Liver (tissue), 9 donors: ENCODE results near the gene CATSPER1. TPM values are rescaled to one million over a fixed set of nuclear protein-coding genes. Genes with fewer than 3 reads are reported as not detected.

Experiments
- DNase-seq: peaks from one replicate; pipeline ENCODE4 v3.0.0-alpha.2; 2017; ENCODE audit warnings: low spot score
- H3K27ac ChIP-seq, 2 donors: one replicate each; pipeline ENCODE4 v1.7.0; 2013; ENCODE audit warnings: inconsistent platforms in 2 of 2, low read length in 2 of 2, control low read depth in 1 of 2, low read depth in 1 of 2, mild to moderate bottlenecking in 1 of 2
- H3K27me3 ChIP-seq, 4 donors: one replicate each; pipeline versions ENCODE4 v1.6.1 to v1.7.0; 2013; ENCODE audit warnings: low read length in 3 of 4, inconsistent platforms in 1 of 4, mild to moderate bottlenecking in 1 of 4, moderate library complexity in 1 of 4; ENCODE audit not compliant: control insufficient read depth in 4 of 4, insufficient read depth in 4 of 4
- H3K36me3 ChIP-seq, 4 donors: one replicate each; pipeline versions ENCODE4 v1.6.1 to v1.7.0; 2013; ENCODE audit warnings: low read length in 3 of 4, mild to moderate bottlenecking in 3 of 4, low read depth in 1 of 4, moderate library complexity in 1 of 4; ENCODE audit not compliant: control insufficient read depth in 4 of 4, insufficient read depth in 3 of 4
- H3K4me1 ChIP-seq, 4 donors: one replicate each; pipeline versions ENCODE4 v1.6.1 to v1.7.0; 2013; ENCODE audit warnings: low read length in 3 of 4, mild to moderate bottlenecking in 3 of 4, moderate library complexity in 1 of 4; ENCODE audit not compliant: control insufficient read depth in 4 of 4, insufficient read depth in 4 of 4
- H3K4me3 ChIP-seq, 3 donors: one replicate each; pipeline versions ENCODE4 v1.6.1 to v1.7.0; 2013; ENCODE audit warnings: low read length in 3 of 3, control low read depth in 1 of 3, low read depth in 1 of 3, mild to moderate bottlenecking in 1 of 3
- H3K9ac ChIP-seq, 2 donors: one replicate each; pipeline ENCODE4 v1.7.0; 2013; ENCODE audit warnings: low read length in 2 of 2, mild to moderate bottlenecking in 2 of 2, moderate library complexity in 2 of 2, control low read depth in 1 of 2, low read depth in 1 of 2
- H3K9me3 ChIP-seq, 4 donors: one replicate each; pipeline versions ENCODE4 v1.6.1 to v1.7.0; 2013; ENCODE audit warnings: low read length in 3 of 4; ENCODE audit not compliant: control insufficient read depth in 4 of 4
- ATF3 ChIP-seq: IDR thresholded peaks from 2 replicates; pipeline ENCODE4 v1.6.1; 2016; ENCODE audit warnings: antibody characterized with exemption
- EGR1 ChIP-seq, 2 donors: IDR thresholded peaks; 2 replicates each; pipeline ENCODE4 v1.6.1; 2016 to 2018; ENCODE audit warnings: antibody characterized with exemption in 2 of 2, low read depth in 2 of 2
- FOXA1 ChIP-seq: IDR thresholded peaks from 2 replicates; pipeline ENCODE4 v1.6.1; 2016; ENCODE audit warnings: antibody characterized with exemption
- FOXA2 ChIP-seq: IDR thresholded peaks from 2 replicates; pipeline ENCODE4 v1.6.1; 2016; ENCODE audit warnings: antibody characterized with exemption
- GABPA ChIP-seq, 2 donors: IDR thresholded peaks in 1 of 2; conservative IDR thresholded peaks in 1 of 2; 2 replicates each; pipeline ENCODE4 v1.6.1; 2016; ENCODE audit warnings: antibody characterized with exemption in 2 of 2, mild to moderate bottlenecking in 1 of 2, moderate library complexity in 1 of 2
- HNF4A ChIP-seq, 2 donors: conservative IDR thresholded peaks; 2 replicates each; pipeline ENCODE4 v1.6.1; 2016; ENCODE audit warnings: antibody characterized with exemption in 2 of 2, mild to moderate bottlenecking in 2 of 2
- HNF4G ChIP-seq: IDR thresholded peaks from 2 replicates; pipeline ENCODE4 v1.6.1; 2016; ENCODE audit warnings: antibody characterized with exemption
- JUND ChIP-seq, 2 donors: IDR thresholded peaks; 2 replicates each; pipeline ENCODE4 v1.6.1; 2016; ENCODE audit warnings: antibody characterized with exemption in 2 of 2
- NR2F2 ChIP-seq: IDR thresholded peaks from 2 replicates; pipeline ENCODE4 v1.6.1; 2016; ENCODE audit warnings: antibody characterized with exemption
- RAD21 ChIP-seq, 2 donors: IDR thresholded peaks; 2 replicates each; pipeline ENCODE4 v1.6.1; 2016; ENCODE audit warnings: antibody characterized with exemption in 2 of 2, mild to moderate bottlenecking in 2 of 2
- RXRA ChIP-seq, 2 donors: IDR thresholded peaks; 2 replicates each; pipeline ENCODE4 v1.6.1; 2017 to 2018; ENCODE audit warnings: antibody characterized with exemption in 2 of 2, mild to moderate bottlenecking in 1 of 2
- SP1 ChIP-seq: IDR thresholded peaks from 2 replicates; pipeline ENCODE4 v1.6.1; 2018; ENCODE audit warnings: antibody characterized with exemption, mild to moderate bottlenecking
- TAF1 ChIP-seq: conservative IDR thresholded peaks from 2 replicates; pipeline ENCODE4 v1.6.1; 2016; ENCODE audit warnings: antibody characterized with exemption, mild to moderate bottlenecking
- YY1 ChIP-seq: IDR thresholded peaks from 2 replicates; pipeline ENCODE4 v1.6.1; 2016; ENCODE audit warnings: antibody characterized with exemption, mild to moderate bottlenecking
- ZBTB33 ChIP-seq: IDR thresholded peaks from 2 replicates; pipeline ENCODE4 v1.6.1; 2016; ENCODE audit warnings: antibody characterized with exemption
- WGBS: extraction: QIAGEN DNeasy Blood & Tissue Kit; methylation state at CpG from one replicate; pipeline ENCODE4 v1.1.7; 2013; 5-methylcytosine and 5-hydroxymethylcytosine counted together
- polyA plus RNA-seq, 2 donors: library from polyadenylated mRNA; stranded (reverse) in 1 of 2; unstranded in 1 of 2; fragments of 200-250 nt in 1 of 2; fragments of >200 nt in 1 of 2; fragmentation: Nextera tagmentation in 1 of 2; extraction: Ambion mirVana in 1 of 2; gene quantifications; one replicate each; pipeline versions ENCODE4 v1.2.1 to v1.2.3, GENCODE V29; 2013 to 2015
- total RNA-seq, 2 donors: library from RNA; depleted of rRNA; stranded (reverse); fragments of >200 nt; gene quantifications; one replicate each; pipeline ENCODE4 v1.2.3, GENCODE V29; 2014
- TF ChIP-seq, protein P1 (sequence below): IDR thresholded peaks from 2 replicates; pipeline ENCODE4 v1.6.1; 2016; ENCODE audit warnings: antibody characterized with exemption
- TF ChIP-seq, protein P2 (sequence below): fragments of 150-350 bp; IDR thresholded peaks from 2 replicates; pipeline ENCODE4 v1.5.1; 2017; ENCODE audit warnings: improper control_type of control experiment, low read depth, low read length; ENCODE audit not compliant: missing input control
- TF ChIP-seq, protein P3 (sequence below): IDR thresholded peaks from 2 replicates; pipeline ENCODE4 v1.6.1; 2016; ENCODE audit warnings: antibody characterized with exemption, mild to moderate bottlenecking
- donor health status: healthy.
- donor health status: healthy.
- donor health status: healthy.
- donor health status: healthy.
- donor health status: healthy.

CATSPER1 gene
- total and polyA plus RNA-seq, 4 donors: 0.17 TPM; not detected in 3

GRCh38 chr11:66015936-66016792 is 10.1 kb downstream of the CATSPER1 start (continued):
- TF ChIP-seq FOXA2 (no peak), TAF1 (no peak), FOXA1 (no peak), EGR1 (IDR thresholded peaks at IDR 0.05; ENCODE audit: low read depth in 2 of 2) (no peak), YY1 (no peak), ATF3 (no peak)
- TF ChIP-seq, protein P1, sequence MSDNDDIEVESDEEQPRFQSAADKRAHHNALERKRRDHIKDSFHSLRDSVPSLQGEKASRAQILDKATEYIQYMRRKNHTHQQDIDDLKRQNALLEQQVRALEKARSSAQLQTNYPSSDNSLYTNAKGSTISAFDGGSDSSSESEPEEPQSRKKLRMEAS: no peak

DNA sequence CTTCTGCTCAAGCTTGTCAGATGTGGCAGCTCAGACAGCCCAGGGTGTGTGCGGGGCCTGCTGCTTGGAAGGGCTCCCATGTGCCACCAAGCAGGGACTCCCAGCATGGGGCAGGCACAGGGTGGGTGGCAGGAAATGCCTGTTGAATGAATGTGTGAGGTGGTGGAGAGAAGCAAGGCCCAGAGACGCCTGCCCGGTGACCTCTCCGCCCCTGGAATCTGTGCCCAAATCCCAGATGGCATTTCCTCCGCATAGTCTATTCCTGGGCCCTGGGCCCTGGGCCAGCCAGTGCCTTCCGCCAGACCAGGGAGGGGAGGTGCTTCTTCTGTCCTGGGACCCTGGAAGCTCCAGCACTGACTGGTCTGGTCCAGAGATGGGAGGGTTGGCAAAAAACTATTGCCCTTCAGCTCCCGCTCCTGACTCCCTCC is 10.8 kb downstream of the CATSPER1 start:
- DNase-seq: no peak
- Histone ChIP-seq H3K4me3 (no peak overlapping the region), H3K27me3 (peaks cover 0 to 14% (median 0%) of the 10 kb centered on the region in 4 donors), H3K9me3 (no peaks in the 10 kb centered on the region), H3K27ac (no peak overlapping the region), H3K36me3 (no peaks in the 10 kb centered on the region), H3K4me1 (peaks cover 0 to 4% (median 1%) of the 10 kb centered on the region in 4 donors), H3K9ac (no peak overlapping the region)
- WGBS: 81% methylated on average over 7 of the region's 7 CpGs
- TF ChIP-seq ATF3 (no peak), ZBTB33 (no peak), RXRA (IDR thresholded peaks at IDR 0.05) (no peak), FOXA1 (no peak), NR2F2 (no peak), HNF4G (no peak), SP1 (no peak), RAD21 (IDR thresholded peaks at IDR 0.05) (no peak), JUND (IDR thresholded peaks at IDR 0.05) (no peak), EGR1 (IDR thresholded peaks at IDR 0.05; ENCODE audit: low read depth in 2 of 2) (no peak), GABPA (IDR thresholded peaks at IDR 0.05 in 1 of 2, conservative IDR thresholded peaks at IDR 0.05 in 1 of 2) (no peak), FOXA2 (no peak), TAF1 (no peak), HNF4A (conservative IDR thresholded peaks at IDR 0.05) (no peak), YY1 (no peak)
- TF ChIP-seq, protein P2, sequence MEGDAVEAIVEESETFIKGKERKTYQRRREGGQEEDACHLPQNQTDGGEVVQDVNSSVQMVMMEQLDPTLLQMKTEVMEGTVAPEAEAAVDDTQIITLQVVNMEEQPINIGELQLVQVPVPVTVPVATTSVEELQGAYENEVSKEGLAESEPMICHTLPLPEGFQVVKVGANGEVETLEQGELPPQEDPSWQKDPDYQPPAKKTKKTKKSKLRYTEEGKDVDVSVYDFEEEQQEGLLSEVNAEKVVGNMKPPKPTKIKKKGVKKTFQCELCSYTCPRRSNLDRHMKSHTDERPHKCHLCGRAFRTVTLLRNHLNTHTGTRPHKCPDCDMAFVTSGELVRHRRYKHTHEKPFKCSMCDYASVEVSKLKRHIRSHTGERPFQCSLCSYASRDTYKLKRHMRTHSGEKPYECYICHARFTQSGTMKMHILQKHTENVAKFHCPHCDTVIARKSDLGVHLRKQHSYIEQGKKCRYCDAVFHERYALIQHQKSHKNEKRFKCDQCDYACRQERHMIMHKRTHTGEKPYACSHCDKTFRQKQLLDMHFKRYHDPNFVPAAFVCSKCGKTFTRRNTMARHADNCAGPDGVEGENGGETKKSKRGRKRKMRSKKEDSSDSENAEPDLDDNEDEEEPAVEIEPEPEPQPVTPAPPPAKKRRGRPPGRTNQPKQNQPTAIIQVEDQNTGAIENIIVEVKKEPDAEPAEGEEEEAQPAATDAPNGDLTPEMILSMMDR: no peak
- TF ChIP-seq, protein P3, sequence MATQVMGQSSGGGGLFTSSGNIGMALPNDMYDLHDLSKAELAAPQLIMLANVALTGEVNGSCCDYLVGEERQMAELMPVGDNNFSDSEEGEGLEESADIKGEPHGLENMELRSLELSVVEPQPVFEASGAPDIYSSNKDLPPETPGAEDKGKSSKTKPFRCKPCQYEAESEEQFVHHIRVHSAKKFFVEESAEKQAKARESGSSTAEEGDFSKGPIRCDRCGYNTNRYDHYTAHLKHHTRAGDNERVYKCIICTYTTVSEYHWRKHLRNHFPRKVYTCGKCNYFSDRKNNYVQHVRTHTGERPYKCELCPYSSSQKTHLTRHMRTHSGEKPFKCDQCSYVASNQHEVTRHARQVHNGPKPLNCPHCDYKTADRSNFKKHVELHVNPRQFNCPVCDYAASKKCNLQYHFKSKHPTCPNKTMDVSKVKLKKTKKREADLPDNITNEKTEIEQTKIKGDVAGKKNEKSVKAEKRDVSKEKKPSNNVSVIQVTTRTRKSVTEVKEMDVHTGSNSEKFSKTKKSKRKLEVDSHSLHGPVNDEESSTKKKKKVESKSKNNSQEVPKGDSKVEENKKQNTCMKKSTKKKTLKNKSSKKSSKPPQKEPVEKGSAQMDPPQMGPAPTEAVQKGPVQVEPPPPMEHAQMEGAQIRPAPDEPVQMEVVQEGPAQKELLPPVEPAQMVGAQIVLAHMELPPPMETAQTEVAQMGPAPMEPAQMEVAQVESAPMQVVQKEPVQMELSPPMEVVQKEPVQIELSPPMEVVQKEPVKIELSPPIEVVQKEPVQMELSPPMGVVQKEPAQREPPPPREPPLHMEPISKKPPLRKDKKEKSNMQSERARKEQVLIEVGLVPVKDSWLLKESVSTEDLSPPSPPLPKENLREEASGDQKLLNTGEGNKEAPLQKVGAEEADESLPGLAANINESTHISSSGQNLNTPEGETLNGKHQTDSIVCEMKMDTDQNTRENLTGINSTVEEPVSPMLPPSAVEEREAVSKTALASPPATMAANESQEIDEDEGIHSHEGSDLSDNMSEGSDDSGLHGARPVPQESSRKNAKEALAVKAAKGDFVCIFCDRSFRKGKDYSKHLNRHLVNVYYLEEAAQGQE: no peak
- TF ChIP-seq, protein P1: no peak
